ENCODE data around the gene GABRG3.

GABRG3 gene

GRCh38 chr15:27328186-27328585 is 357.2 kb downstream of the GABRG3 start:
- Histone ChIP-seq H3K36me3 (ENCODE audit: insufficient read depth) (no peaks in the 10 kb centered on the region), H3K9ac (no peak overlapping the region), H3K4me3 (IDR thresholded peaks at IDR 0.05; ENCODE audit: insufficient read depth, low read depth, low read length) (no peak overlapping the region), H3K4me1 (ENCODE audit: low read depth, poor library complexity, severe bottlenecking) (no peaks in the 10 kb centered on the region), H3K4me2 (no peak overlapping the region), H2AFZ (ENCODE audit: low read depth) (no peak overlapping the region), H3K79me2 (ENCODE audit: insufficient read depth, low read depth) (no peaks in the 10 kb centered on the region), H3K27me3 (ENCODE audit: insufficient read depth, low read depth) (no peaks in the 10 kb centered on the region), H3K27ac (no peak overlapping the region), H4K20me1 (ENCODE audit: insufficient read depth) (no peaks in the 10 kb centered on the region)
- no peak for TF ChIP-seq CTCF (conservative IDR thresholded peaks at IDR 0.05; ENCODE audit: low read depth, low read length)

GRCh38 chr15:27328608-27329007 is 357.6 kb downstream of the GABRG3 start:
- H3K4me3 ChIP-seq (IDR thresholded peaks at IDR 0.05; ENCODE audit: insufficient read depth, low read depth, low read length) = no peak overlapping the region
- H3K4me1 ChIP-seq (ENCODE audit: low read depth, poor library complexity, severe bottlenecking) = no peaks in the 10 kb centered on the region
- H3K4me2 ChIP-seq = no peak overlapping the region
- no peak overlapping the region for H3K9ac ChIP-seq
- no peaks in the 10 kb centered on the region for H3K27me3 ChIP-seq (ENCODE audit: insufficient read depth, low read depth)
- no peak overlapping the region for H3K27ac ChIP-seq
- H3K36me3 ChIP-seq (ENCODE audit: insufficient read depth) = no peaks in the 10 kb centered on the region
- no peaks in the 10 kb centered on the region for H3K79me2 ChIP-seq (ENCODE audit: insufficient read depth, low read depth)
- no peaks in the 10 kb centered on the region for H4K20me1 ChIP-seq (ENCODE audit: insufficient read depth)
- no peak overlapping the region for H2AFZ ChIP-seq (ENCODE audit: low read depth)
- TF ChIP-seq CTCF (conservative IDR thresholded peaks at IDR 0.05; ENCODE audit: low read depth, low read length) = no peak

- TF ChIP-seq CTCF (conservative IDR thresholded peaks at IDR 0.05; ENCODE audit: low read depth, low read length) = no peak
- Histone ChIP-seq H3K27me3 (ENCODE audit: insufficient read depth, low read depth) (no peaks in the 10 kb centered on the region), H2AFZ (ENCODE audit: low read depth) (no peak overlapping the region)
These were observed 359.3 kb downstream of the GABRG3 start for GRCh38 chr15:27330326-27330725.

DNA sequence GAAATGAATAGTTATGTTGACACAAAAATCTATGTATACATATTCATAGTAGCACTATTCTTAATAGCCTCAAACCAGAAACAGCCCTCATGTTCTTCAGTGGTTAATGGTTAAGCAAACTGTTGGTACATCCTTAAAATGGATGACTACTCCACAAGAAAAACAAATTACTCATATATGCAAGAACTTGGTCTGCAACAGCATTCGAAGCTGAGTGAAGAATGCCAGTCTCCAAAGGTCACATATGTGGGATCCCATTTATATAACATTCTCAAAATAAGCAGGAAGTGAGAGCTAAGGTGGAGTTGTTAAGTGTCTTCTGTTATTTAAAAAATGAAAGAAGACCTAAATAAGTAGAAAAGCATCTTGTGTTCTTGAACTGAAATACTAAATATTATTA is 365.7 kb downstream of the GABRG3 start:
- no peak overlapping the region for H3K4me3 ChIP-seq (IDR thresholded peaks at IDR 0.05; ENCODE audit: insufficient read depth, low read depth, low read length)
- no peak overlapping the region for H3K9ac ChIP-seq
- H3K79me2 ChIP-seq (ENCODE audit: insufficient read depth, low read depth) = no peaks in the 10 kb centered on the region
- H3K4me1 ChIP-seq (ENCODE audit: low read depth, poor library complexity, severe bottlenecking) = no peaks in the 10 kb centered on the region
- no peaks in the 10 kb centered on the region for H3K27me3 ChIP-seq (ENCODE audit: insufficient read depth, low read depth)
- H2AFZ ChIP-seq (ENCODE audit: low read depth) = no peak overlapping the region
- no peaks in the 10 kb centered on the region for H4K20me1 ChIP-seq (ENCODE audit: insufficient read depth)
- no peak overlapping the region for H3K4me2 ChIP-seq
- H3K36me3 ChIP-seq (ENCODE audit: insufficient read depth) = no peaks in the 10 kb centered on the region
- H3K27ac ChIP-seq = no peak overlapping the region
- TF ChIP-seq CTCF (conservative IDR thresholded peaks at IDR 0.05; ENCODE audit: low read depth, low read length) = no peak

More at GRCh38 chr15:27330326-27330725, 359.3 kb downstream of the GABRG3 start:
- no peaks in the 10 kb centered on the region for H3K36me3 ChIP-seq (ENCODE audit: insufficient read depth)
- H3K4me3 ChIP-seq (IDR thresholded peaks at IDR 0.05; ENCODE audit: insufficient read depth, low read depth, low read length) = no peak overlapping the region
- no peaks in the 10 kb centered on the region for H4K20me1 ChIP-seq (ENCODE audit: insufficient read depth)
- no peak overlapping the region for H3K4me2 ChIP-seq
- H3K4me1 ChIP-seq (ENCODE audit: low read depth, poor library complexity, severe bottlenecking) = no peaks in the 10 kb centered on the region
- no peak overlapping the region for H3K9ac ChIP-seq
- no peak overlapping the region for H3K27ac ChIP-seq
- no peaks in the 10 kb centered on the region for H3K79me2 ChIP-seq (ENCODE audit: insufficient read depth, low read depth)

Measured in KMS-11 (cell line).